HG02642 (cell line): ENCODE measurements around the gene TRAPPC11.

Experiments
- ATAC-seq: cut with Tn5 transposase; IDR thresholded peaks from one replicate; pipeline ENCODE4 v1.9.1; 2021; ENCODE audit warnings: mild to moderate bottlenecking; ENCODE audit not compliant: unreplicated experiment, poor library complexity

Gene TRAPPC11

GRCh38 chr4:183755596-183755995 is 96.5 kb downstream of the TRAPPC11 start:
- ATAC-seq: no peak

DNA sequence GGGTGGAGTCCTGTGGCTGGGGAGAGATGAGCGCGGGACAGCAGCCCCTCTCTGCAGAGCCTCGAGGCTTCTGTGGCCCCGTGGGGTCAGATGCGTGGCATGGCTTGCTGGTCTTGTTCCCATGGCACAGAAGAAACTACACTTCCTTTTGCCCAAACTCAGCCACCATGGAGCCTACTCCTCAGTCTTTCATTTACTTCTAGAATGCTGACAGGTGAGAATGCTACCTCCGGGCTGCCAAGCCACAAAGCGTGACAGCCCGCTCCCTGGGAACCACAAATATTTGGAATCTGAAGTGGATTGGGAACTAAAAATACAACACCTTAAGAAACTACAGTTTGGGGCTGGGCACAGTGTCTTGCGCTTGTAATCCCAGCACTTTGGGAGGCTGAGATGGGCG is 98.0 kb downstream of the TRAPPC11 start:
- no peak for ATAC-seq

DNA sequence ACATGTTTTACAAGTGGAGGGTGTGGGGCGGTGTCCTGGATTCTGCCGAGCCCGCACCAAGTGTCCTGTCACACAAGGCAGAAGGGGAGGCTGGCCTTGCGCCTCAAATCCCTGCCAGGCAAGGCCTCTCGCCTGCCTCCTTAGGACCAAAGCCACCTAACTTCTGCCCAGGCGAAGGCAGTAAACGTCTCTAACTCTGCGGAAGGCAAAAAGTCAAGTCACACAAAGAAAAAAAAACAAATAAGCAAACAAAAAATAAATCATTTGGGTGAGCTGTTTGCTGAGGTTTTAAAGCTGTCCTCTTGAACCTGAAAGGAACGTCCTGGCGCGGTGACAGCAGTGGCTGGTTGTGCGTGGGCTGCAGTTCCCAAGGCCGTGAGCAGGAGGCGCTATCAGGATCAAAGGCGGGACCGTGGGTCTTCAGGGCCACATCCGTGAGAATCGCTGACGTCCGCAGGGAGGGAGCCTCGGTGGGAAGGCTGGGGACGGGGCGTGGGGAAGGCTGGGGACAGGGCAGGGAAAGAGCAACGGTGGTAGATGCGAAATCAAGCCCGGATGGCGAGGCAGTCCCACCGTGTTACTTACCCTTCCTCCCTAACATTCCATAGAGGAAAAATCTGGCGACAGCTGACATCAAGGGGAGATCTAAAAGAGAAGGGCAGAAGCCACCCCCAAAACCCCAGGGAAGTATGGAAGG is 99.1 kb downstream of the TRAPPC11 start:
- ATAC-seq: no peak

GRCh38 chr4:183758758-183759447 is 99.8 kb downstream of the TRAPPC11 start:
- ATAC-seq: no peak

DNA sequence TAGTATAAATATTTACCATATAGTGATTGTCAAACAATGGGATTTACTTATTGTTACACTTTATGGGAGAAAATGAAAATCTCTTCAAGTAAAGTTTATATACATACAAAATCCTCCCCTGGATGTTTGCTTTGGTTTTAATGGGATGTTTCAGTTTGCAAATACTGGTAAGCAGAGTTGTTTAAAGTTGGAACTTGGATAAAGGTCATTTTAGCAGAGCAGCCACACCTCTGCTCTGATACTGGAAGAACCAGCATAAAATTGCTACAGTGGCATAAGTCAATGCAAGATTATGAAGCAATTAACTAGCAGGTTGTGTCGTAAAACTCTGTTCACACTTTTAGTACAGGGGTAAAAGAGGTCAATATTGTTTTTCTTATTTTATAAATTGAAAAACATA is 101.2 kb downstream of the TRAPPC11 start:
- no peak for ATAC-seq
